ENCODE data around the gene TNFRSF14. TPM values are rescaled to one million over a fixed set of nuclear protein-coding genes. Genes with fewer than 3 reads are reported as not detected.

TNFRSF14 gene
- total RNA-seq, 1 donor from 2014 or later = 8.5 TPM

DNA sequence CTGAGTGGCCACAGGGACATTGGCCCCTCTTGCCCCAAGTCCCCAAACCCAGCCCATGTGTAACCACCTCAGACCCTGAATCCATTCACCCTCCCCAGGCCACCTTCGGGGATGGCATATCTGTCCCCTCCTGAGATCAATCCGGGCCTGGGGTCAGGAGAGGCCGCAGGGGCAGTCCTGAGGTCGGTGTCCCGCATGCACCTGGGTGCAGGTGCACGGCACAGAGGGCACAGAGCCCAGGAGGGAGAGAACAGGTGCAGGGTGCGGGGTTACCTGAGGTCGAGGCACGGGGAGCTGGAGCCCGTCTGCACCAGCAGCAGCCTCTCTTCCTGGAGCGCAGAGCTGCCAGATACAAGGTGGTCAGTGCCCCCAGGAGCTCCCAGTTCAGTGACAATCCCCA lies 46.6 kb upstream of the TNFRSF14 start:
- Mint-ChIP-seq H3K9me3 (no peaks in the 10 kb centered on the region), H3K4me3 (no peak overlapping the region), H3K36me3 (no peaks in the 10 kb centered on the region), H3K27me3 (no peaks in the 10 kb centered on the region), H3K4me1 (ENCODE audit: unreplicated experiment) (no peaks in the 10 kb centered on the region), H3K27ac (no peak overlapping the region)
- no peak for DNase-seq (ENCODE audit: extremely low spot score, unreplicated experiment)
- TF ChIP-seq, protein P1, sequence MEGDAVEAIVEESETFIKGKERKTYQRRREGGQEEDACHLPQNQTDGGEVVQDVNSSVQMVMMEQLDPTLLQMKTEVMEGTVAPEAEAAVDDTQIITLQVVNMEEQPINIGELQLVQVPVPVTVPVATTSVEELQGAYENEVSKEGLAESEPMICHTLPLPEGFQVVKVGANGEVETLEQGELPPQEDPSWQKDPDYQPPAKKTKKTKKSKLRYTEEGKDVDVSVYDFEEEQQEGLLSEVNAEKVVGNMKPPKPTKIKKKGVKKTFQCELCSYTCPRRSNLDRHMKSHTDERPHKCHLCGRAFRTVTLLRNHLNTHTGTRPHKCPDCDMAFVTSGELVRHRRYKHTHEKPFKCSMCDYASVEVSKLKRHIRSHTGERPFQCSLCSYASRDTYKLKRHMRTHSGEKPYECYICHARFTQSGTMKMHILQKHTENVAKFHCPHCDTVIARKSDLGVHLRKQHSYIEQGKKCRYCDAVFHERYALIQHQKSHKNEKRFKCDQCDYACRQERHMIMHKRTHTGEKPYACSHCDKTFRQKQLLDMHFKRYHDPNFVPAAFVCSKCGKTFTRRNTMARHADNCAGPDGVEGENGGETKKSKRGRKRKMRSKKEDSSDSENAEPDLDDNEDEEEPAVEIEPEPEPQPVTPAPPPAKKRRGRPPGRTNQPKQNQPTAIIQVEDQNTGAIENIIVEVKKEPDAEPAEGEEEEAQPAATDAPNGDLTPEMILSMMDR (conservative IDR thresholded peaks at IDR 0.05) = no peak

DNA sequence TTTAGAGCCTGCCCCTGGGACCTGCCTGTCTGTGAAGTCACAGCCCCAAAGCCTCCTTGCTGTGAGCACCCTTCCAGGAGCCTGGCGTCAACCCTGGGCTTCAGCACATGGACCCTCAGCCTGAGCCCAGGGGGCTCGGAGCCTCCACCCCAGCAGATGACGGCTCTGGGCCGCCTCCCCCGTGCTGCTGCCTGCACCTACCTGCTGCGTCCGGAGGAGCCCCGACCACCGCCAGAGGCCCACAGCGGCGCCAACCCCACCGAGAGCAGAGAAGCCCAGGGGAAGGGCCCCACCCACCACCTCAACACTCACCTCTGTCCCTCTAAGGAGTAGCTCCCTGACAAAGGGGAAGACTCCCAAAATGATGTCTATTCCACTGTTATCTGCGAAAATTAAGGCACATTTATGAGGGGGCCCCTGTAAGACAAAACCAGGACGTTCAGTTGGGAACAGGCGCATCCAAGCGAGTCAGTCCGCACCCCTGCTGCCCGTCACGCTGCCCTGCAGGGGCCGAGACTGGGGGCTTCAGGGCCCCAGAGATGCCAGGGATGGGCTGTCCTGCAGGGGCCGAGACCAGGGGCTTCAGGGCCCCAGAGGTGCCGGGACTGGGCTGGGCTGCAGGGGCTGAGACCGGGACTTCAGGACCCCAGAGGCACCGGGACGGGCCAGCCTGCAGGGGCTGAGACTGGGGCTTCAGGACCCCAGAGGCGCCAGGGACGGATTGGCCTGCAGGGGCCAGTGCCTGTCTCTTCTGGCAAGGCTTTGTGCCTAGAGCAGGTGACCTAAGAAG lies 45.6 kb upstream of the TNFRSF14 start:
- no peak overlapping the region for H3K27ac Mint-ChIP-seq
- TF ChIP-seq, protein P1 (conservative IDR thresholded peaks at IDR 0.05) = no peak
- H3K4me3 Mint-ChIP-seq = no peak overlapping the region
- no peaks in the 10 kb centered on the region for H3K4me1 Mint-ChIP-seq (ENCODE audit: unreplicated experiment)
- H3K36me3 Mint-ChIP-seq = no peaks in the 10 kb centered on the region
- H3K9me3 Mint-ChIP-seq = no peaks in the 10 kb centered on the region
- no peak for DNase-seq (ENCODE audit: extremely low spot score, unreplicated experiment)
- no peaks in the 10 kb centered on the region for H3K27me3 Mint-ChIP-seq

DNA sequence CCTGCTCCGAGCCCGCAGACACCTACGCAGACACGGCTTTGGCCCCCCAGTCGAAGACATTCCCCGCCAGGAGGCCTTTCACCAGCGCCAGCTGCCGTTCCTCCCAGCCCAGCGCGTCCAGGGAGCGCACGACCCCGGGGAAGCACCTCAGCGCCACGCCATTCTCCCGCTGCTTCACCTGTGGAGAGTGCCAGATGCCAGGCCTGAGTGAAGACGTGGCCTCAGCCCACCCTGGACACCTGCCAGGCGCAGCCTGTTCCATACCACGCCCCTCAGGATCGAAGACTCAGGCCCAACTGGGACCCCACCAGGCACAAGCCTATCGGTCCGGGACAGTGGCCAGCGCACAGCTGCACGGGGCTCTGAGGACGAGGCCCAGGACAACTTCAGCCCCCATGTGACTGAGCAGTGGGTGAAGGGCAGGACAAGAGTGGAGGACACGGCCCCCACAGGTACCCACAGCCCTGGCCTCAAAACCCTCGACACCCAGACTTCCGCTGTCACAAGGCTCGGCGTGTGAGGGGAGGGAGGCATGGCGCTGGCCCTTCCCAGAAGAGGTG lies 43.2 kb upstream of the TNFRSF14 start:
- no peaks in the 10 kb centered on the region for H3K4me1 Mint-ChIP-seq (ENCODE audit: unreplicated experiment)
- H3K4me3 Mint-ChIP-seq = no peak overlapping the region
- H3K27me3 Mint-ChIP-seq = no peaks in the 10 kb centered on the region
- no peaks in the 10 kb centered on the region for H3K9me3 Mint-ChIP-seq
- no peaks in the 10 kb centered on the region for H3K36me3 Mint-ChIP-seq
- TF ChIP-seq, protein P1 (conservative IDR thresholded peaks at IDR 0.05) = no peak
- DNase-seq (ENCODE audit: extremely low spot score, unreplicated experiment) = no peak
- H3K27ac Mint-ChIP-seq = no peak overlapping the region

DNA sequence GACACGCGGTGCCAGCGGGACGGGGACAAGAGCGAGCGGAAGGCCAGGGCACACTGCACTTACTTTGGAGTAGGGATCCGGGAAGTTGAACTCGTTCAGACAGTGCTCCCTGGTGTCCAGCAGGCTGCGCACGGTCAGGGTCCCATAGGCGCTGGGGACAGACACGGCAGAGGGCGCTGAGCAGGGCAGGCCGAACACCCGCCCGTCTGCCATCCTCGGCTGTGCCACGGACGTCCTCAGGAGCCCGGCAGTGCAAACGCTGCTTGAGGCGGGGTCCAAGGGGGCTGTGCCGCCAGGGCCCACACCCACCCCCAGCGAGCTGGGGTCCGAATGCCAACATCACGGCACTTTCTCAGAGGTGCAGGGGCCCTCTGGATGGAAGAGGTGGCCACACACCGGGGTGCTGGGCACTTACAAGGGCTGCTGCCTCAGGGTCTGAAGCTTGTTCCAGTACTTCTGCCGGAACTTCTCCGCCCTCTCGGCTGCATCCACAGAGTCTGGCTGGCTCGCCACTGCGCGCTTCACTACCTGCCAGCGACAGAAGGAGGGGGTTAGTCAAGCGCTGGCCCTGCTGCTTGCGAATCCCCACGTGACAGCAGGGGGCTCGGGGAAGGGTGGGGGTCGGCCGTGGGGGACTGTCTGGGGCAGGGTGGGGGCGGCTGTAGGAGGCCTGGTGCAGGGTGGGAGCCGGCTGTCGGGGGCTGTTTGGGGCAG lies 42.1 kb upstream of the TNFRSF14 start:
- no peaks in the 10 kb centered on the region for H3K27me3 Mint-ChIP-seq
- no peaks in the 10 kb centered on the region for H3K36me3 Mint-ChIP-seq
- no peaks in the 10 kb centered on the region for H3K9me3 Mint-ChIP-seq
- no peak overlapping the region for H3K4me3 Mint-ChIP-seq
- no peak for DNase-seq (ENCODE audit: extremely low spot score, unreplicated experiment)
- no peaks in the 10 kb centered on the region for H3K4me1 Mint-ChIP-seq (ENCODE audit: unreplicated experiment)
- TF ChIP-seq, protein P1 (conservative IDR thresholded peaks at IDR 0.05) = no peak
- H3K27ac Mint-ChIP-seq = no peak overlapping the region

DNA sequence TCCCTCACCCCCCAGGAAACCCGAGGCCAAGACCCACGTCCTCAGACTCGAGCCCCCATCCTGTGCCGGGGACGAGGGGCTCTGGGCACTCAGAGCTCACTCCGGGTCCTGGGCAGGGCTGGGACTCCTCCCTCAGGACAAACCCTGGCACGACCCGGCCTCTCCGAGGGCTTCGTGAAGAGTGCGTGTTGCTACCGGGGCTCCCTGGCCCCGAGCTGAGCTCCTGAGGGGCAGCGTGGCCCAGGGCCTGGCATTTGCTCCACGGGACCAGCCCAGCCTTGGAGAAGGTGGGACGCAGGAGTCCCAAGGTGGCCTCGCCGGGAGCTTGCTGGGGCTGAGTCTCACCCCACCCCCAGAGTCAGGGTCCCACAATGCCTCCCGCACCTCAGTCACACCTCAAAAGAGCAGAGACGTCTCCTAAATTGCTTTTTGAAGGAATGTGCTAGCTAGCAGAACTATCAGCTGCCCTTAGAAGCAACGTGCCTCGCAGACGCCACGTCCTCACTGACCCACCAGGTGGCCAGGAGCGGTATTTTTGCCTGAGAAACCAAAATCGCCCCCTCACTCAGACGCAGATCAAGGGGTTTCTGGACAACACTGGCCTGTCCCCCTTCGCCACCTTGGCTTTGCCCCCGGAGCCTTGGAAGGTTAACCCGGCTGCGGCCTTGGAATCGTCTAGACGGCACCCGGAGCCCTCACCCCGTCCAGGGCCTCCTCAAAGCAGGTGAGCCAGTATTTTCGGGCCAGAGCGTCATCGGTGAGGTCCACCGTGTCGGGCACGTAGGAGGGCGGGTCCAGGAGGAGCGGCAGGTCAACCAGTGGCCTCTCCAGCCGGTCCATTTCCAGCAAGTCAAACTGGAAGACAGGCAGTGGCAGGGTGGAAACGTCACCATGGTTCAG lies 41.1 kb upstream of the TNFRSF14 start:
- DNase-seq (ENCODE audit: extremely low spot score, unreplicated experiment) = no peak
- Mint-ChIP-seq H3K27me3 (no peaks in the 10 kb centered on the region), H3K9me3 (no peaks in the 10 kb centered on the region), H3K4me3 (no peak overlapping the region), H3K4me1 (ENCODE audit: unreplicated experiment) (no peaks in the 10 kb centered on the region), H3K36me3 (no peaks in the 10 kb centered on the region), H3K27ac (no peak overlapping the region)
- TF ChIP-seq, protein P1 (conservative IDR thresholded peaks at IDR 0.05) = peak; percentile 57
